Pancreas (tissue), 10 donors: ENCODE measurements around the gene ZDHHC11B. TPM values are rescaled to one million over a fixed set of nuclear protein-coding genes. Genes with fewer than 3 reads are reported as not detected.

Experiments
- ATAC-seq, 4 donors: fragments of 200-7000 bp; cut with Tn5 transposase; one replicate each; pipeline versions ENCODE4 v1.8.0 to v1.9.1; 2020; ENCODE audit warnings: mild to moderate bottlenecking in 4 of 4, moderate library complexity in 4 of 4
- DNase-seq, 6 donors: peaks; one replicate each; pipeline ENCODE4 v3.0.0-alpha.2; 2020
- FAIRE-seq: peaks from 2 replicates; lab custom pipeline; 2012; peaks lifted over from hg19 to GRCh38; lab: Jason Lieb, UNC
- H3K27ac ChIP-seq, 4 donors: fragments of 200-600 bp; sonication (generic); 1 replicate in 3 of 4; 2 replicates in 1 of 4; pipeline versions ENCODE4 v1.5.0 to v1.8.0; 2020
- H3K27me3 ChIP-seq, 4 donors: fragments of 200-600 bp; one replicate each; pipeline ENCODE4 v1.8.0; 2021
- H3K36me3 ChIP-seq, 3 donors: fragments of 200-600 bp; sonication (generic) in 1 of 3; one replicate each; pipeline versions ENCODE4 v1.5.0 to v1.8.0; 2020 to 2021
- H3K4me1 ChIP-seq, 3 donors: fragments of 200-600 bp; one replicate each; pipeline ENCODE4 v1.8.0; 2021
- H3K4me3 ChIP-seq, 4 donors: fragments of 200-600 bp; sonication (generic) in 2 of 4; one replicate each; pipeline versions ENCODE4 v1.5.0 to v1.8.0; 2020 to 2021
- H3K9me3 ChIP-seq, 4 donors: fragments of 200-600 bp; one replicate each; pipeline ENCODE4 v1.8.0; 2021
- WGBS, 2 donors: extraction: QIAGEN DNeasy Blood & Tissue Kit; methylation state at CpG; one replicate each; pipeline ENCODE4 v1.1.7; 2013; 5-methylcytosine and 5-hydroxymethylcytosine counted together
- intact Hi-C, 3 donors: fragments of 100-400 bp; cut with DNase I; formaldehyde crosslinking; loops; one replicate each; pipeline versions ENCODE4 v1.11.1 to v1.14.2; 2022
- polyA plus RNA-seq, 2 donors: library from polyadenylated mRNA; stranded (reverse); fragments of 200-250 nt; gene quantifications; one replicate each; pipeline ENCODE4 v1.2.3, GENCODE V29; 2013
- total RNA-seq, 6 donors: library from RNA; stranded (reverse); fragmentation: NEBNext Ultra II Directional in 4 of 6; extraction: Animal tissue kit (Norgen Biotek cat#: 25700) in 4 of 6; gene quantifications; one replicate each; pipeline versions ENCODE4 v1.2.1 to v1.2.4, GENCODE V29; 2021 to 2023
- TF ChIP-seq, protein P1 (sequence below), 4 donors: fragments of 200-600 bp; sonication (generic) in 3 of 4; IDR thresholded peaks; one replicate each; pipeline versions ENCODE4 v1.5.0 to v1.8.0; 2021; ENCODE audit warnings: antibody characterized with exemption in 4 of 4
- donor health status: healthy with polysubstance abuse.
- donor health status: DM: no; HTN: no; CAD: no; lungs with moderate emphysema.
- donor health status: DM: no; HTN: no; CAD: no.
- donor health status: control.
- donor health status: control.
- donor health status: Bipolar disorder and iron deficiency.
- donor health status: DM: yes; HTN: yes; CAD: no.
- donor health status: DM: no; HTN: no; CAD: no.
- donor health status: DM: no; HTN: no; CAD: no.
- donor health status: DM: yes; HTN: yes; CAD: no.

The ZDHHC11B gene
- total and polyA plus RNA-seq, 8 donors: 2.8 to 19.9 (median 6.2) TPM

DNA sequence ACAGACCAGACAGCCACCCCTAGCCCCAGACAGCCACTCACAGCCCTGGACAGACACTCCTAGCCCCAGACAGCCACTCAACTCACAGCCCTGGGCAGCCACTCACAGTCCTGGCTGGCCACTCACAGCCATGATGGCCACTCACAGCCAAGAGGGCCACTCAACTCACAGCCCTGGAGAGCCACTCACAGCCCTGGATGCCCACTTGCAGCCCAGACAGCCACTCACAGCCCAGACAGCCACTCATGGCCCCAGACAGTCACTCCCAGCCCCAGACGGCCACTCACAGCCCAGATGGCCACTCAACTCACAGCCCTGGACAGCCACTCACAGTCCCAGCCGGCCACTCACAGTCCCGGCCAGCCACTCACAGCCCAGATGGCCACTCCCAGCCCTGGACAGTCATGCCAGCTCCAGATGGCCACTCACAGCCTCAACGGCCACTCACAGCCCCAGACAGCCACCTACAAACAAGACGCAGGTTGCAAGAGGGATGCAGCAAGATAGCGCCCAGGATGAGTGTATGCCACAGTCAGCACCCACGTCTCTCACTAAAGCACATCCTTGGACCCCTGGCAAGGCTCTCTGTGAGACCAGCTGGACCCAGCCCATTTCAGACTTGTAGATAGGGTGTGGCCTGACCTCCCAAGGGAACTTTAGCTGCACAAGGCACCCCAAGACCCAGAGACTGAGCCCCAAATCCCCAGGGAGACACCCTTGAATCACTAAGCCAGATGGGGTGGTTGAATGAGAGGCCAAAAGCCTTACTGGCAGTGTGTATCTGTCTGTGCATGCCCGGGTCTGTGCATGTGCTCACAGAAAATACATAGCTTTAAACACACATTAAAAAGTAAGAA, 22.4 kb downstream of the ZDHHC11B start:
- TF ChIP-seq, protein P1, sequence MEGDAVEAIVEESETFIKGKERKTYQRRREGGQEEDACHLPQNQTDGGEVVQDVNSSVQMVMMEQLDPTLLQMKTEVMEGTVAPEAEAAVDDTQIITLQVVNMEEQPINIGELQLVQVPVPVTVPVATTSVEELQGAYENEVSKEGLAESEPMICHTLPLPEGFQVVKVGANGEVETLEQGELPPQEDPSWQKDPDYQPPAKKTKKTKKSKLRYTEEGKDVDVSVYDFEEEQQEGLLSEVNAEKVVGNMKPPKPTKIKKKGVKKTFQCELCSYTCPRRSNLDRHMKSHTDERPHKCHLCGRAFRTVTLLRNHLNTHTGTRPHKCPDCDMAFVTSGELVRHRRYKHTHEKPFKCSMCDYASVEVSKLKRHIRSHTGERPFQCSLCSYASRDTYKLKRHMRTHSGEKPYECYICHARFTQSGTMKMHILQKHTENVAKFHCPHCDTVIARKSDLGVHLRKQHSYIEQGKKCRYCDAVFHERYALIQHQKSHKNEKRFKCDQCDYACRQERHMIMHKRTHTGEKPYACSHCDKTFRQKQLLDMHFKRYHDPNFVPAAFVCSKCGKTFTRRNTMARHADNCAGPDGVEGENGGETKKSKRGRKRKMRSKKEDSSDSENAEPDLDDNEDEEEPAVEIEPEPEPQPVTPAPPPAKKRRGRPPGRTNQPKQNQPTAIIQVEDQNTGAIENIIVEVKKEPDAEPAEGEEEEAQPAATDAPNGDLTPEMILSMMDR (IDR thresholded peaks at IDR 0.05): no peak
- DNase-seq (peak in 5 of 6 donors; percentile 14 to 70 (median 52)), FAIRE-seq (no peak), ATAC-seq (no peak)
- Histone ChIP-seq H3K36me3 (peaks cover 0 to 7% (median 0%) of the 10 kb centered on the region in 3 donors), H3K9me3 (no peaks in the 10 kb centered on the region), H3K27me3 (no peaks in the 10 kb centered on the region), H3K4me1 (peaks cover 5 to 16% (median 7%) of the 10 kb centered on the region in 3 donors), H3K4me3 (no peak overlapping the region), H3K27ac (no peak overlapping the region)
- intact Hi-C loops: loop anchor here in 1 of 3 donors (5.0 to 10.0 kb wide), 2 partner anchors 57 to 80 kb away; no protein-coding TSS in a partner anchor
- WGBS, 2 donors: 77 to 88% methylated on average over 8 of the region's 8 CpGs

DNA sequence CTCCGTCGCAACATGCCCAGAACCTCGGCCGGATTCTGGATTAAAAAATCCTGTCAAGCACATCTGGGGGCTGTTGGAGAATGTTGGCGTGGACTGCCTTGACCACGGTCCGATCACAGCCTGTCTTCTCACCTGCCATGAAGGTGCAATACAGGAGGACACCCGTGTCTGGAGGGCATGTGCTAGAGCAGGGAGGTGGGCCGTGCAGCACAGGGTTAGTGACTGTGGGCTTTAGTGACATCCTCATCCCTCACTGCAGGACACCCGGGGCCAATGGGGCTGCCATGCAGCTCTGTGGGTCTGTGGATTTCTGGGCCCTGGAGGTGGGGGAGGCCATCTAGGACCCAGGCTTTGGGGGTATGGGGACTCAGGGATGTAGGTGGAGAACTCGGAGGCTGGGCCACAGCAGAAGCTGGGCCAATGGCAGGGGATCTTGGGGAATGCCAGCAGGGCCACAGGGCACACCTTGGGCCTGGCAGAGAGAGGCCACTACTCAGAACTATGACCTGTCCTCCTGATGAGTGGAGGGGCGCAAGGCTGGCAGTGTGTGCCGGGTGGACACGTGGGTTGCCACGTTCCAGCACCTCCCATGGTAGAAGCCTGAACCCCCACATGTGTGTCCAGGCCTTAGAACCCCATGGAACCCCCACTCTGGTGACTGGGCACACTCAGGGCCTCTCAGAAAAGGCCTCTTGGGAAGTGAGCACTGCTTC, 23.3 kb downstream of the ZDHHC11B start:
- Histone ChIP-seq H3K4me1 (peaks cover 5 to 16% (median 7%) of the 10 kb centered on the region in 3 donors), H3K27ac (no peak overlapping the region), H3K4me3 (no peak overlapping the region), H3K36me3 (peaks cover 0 to 7% (median 0%) of the 10 kb centered on the region in 3 donors), H3K27me3 (no peaks in the 10 kb centered on the region), H3K9me3 (no peaks in the 10 kb centered on the region)
- DNase-seq (peak in 4 of 6 donors; percentile 13 to 65 (median 46)), FAIRE-seq (no peak), ATAC-seq (no peak)
- TF ChIP-seq, protein P1 (IDR thresholded peaks at IDR 0.05): no peak
- 84 to 90% methylated on average over 15 of the region's 15 CpGs for WGBS, 2 donors
- intact Hi-C loops: loop anchor here in 1 of 3 donors (5.0 to 10.0 kb wide), 2 partner anchors 56 to 81 kb away; no protein-coding TSS in a partner anchor

DNA sequence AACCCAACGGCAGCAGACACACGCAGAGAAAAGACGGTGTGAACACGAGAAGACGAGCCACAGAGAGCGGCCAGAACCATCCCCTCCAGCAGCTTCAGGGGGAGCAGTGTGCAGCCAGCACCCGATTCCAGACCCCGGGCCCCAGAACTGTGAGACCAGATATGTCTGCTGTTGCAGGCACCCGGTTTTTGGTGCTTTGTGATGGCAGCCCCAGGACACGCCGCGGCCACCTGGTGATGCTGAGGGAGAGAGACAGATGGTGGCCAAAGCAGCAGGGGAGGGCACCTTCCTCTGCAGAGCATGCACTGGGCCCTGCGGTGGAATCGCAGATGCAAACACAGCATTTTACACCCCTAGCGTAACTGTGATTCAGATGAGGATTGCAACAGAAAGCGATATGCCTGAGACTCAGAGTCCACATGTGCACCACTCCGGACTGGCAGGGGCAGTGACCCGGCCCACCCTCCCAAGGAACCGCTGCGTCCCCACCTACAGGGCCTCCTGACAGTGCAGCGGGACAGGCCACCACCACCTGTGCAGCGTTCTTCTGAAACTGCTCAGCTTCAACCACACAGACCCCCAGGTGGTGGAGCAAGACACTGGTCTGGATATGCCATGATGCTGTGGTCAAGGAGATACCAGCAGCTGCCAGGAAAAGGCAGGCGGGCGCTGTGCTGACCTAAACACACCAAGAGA, 24.0 kb downstream of the ZDHHC11B start:
- FAIRE-seq: no peak
- H3K36me3 ChIP-seq: peaks cover 0 to 4% (median 0%) of the 10 kb centered on the region in 3 donors
- H3K4me3 ChIP-seq: no peak overlapping the region
- ATAC-seq: no peak
- TF ChIP-seq, protein P1 (IDR thresholded peaks at IDR 0.05): no peak
- 93 to 96% methylated on average over 24 of the region's 24 CpGs for WGBS, 2 donors
- H3K9me3 ChIP-seq: no peaks in the 10 kb centered on the region
- no peaks in the 10 kb centered on the region for H3K27me3 ChIP-seq
- no peak overlapping the region for H3K27ac ChIP-seq
- peak in 3 of 6 donors; percentile 38 to 63 (median 48) for DNase-seq
- intact Hi-C loops: loop anchor here in 1 of 3 donors (5.0 to 10.0 kb wide), 2 partner anchors 56 to 82 kb away; no protein-coding TSS in a partner anchor
- peaks cover 5 to 16% (median 7%) of the 10 kb centered on the region in 3 donors for H3K4me1 ChIP-seq

DNA sequence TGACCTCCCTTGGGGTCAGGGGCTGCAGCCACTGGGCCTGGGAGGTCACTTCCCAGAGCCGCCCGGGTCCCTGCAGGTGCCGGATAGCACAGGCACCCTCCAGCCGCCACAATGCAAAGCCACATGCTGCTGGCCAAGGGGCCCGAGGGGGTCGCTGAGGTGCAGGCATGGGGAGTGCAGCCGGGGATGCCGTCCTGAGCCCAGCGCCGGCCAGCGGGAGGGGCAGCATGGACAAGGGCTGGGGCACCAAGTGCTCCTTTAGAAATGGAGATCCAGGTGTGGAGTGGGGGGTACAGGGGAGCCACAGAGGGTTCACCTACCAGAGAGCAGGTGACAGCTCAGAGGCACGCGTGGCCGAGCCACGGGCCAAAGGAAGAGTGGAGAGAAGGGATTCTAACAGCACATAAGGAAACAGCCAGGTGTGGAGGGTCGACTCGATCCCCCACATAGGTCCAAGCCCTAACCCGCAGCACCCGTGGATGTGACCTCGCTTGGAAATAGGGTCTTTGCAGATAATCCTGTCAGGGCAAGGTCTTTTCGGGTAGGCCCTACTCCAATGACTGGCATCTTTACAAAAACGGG, 24.7 kb downstream of the ZDHHC11B start:
- Histone ChIP-seq H3K9me3 (no peaks in the 10 kb centered on the region), H3K4me3 (no peak overlapping the region), H3K27me3 (no peaks in the 10 kb centered on the region), H3K36me3 (peaks cover 0 to 2% (median 0%) of the 10 kb centered on the region in 3 donors), H3K27ac (no peak overlapping the region), H3K4me1 (peaks cover 5 to 16% (median 7%) of the 10 kb centered on the region in 3 donors)
- DNase-seq (peak in 4 of 6 donors; percentile 19 to 66 (median 61)), ATAC-seq (no peak), FAIRE-seq (no peak)
- 91 to 94% methylated on average over 22 of the region's 22 CpGs for WGBS, 2 donors
- TF ChIP-seq, protein P1 (IDR thresholded peaks at IDR 0.05): no peak
- intact Hi-C loops: loop anchor here in 2 of 3 donors (5.0 to 10.0 kb wide), 3 partner anchors 55 to 85 kb away; no protein-coding TSS in a partner anchor
